Activated naive CD4-positive, alpha-beta T cell (primary cell): ENCODE data around the gene LSAMP.

Experiments
- DNase-seq, 4 experiments: peaks; one replicate each; lab custom pipeline; 2025; lab: John Stamatoyannopoulos, UW

Gene LSAMP

GRCh38 chr3:116285781-116286421 lies 159.4 kb downstream of the LSAMP start:
- DNase-seq, result no peak

DNA sequence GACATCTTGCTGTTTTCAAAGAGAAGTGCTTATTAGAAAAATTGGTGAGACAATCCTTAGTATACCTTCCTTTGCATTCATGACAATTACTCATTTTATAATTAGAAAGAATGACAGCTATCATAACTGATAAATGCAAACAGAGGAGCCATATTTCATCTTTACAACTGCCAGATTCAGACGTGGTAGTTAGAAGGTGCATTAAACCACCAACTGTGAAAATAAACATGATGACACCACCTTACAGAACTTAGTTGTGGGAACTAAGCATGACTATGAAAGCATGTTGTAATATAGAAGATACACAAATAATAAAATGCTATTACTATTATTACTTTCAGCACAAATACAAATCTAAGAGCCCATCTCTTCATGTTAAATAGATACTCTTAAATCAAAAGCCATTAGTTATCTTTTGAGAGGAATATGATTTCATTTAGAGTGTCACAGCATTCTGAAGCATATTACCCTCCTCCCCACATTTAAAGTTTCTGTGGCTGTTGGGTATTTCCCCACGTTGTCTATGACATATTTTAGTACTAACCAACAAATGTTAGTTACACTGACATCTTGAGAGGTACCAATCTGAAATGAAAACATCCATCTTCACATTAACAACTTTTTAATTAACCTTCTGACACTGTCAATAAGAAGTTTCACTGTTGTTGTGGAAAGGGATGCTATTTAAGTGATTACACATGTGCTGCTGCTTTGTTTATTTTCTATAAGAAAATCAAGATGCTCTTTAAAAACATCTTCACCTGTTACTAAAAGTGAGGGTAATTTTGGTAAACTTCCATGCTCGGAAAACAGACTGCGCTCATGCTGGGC lies 163.8 kb downstream of the LSAMP start:
- no peak for DNase-seq

DNA sequence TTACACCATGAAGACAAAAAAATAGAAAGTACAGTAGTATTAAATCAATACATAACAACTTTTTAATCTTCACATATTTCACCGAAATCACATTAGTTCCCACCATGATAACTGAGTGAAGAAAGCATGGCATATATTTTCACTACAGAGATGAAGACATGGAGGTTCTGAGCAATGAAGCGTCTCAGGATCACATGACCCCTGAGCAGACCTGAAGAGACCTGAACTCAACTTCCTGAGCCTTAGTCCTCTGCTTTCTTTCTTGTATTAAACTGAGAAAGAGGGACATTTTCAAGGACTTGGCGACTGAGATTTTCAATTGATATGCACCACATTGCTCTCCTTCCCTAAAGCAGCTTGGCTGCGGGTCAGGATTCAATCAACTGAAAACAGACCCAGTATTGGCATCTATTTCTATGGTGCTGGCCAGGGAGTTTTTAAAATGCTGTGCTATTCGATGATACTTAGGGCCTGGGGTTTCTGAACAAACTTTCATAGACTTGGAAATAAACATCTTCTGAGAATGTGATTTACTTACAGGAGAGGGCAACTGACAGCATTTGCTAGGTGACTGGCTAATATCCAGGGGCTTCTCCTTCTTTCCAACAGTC lies 165.1 kb downstream of the LSAMP start:
- no peak for DNase-seq

DNA sequence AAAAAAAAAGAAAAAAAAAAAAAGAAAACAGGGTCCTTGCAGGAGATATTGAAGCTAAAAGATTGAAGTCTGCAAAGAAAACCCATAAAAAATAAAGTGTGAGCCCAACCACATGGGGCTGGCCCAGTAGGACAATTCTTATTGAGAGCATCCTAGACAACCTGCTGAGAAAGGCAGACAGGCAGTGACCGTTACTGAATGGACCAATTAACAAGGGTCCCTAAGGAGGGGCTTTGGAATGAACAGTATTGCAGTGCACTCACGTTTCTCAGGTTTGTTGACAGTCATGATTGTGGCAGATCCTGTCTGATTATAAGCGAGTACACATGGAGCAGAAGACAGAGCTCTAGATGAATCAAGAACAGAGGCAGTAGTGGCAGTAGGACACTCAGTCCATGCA lies 168.6 kb downstream of the LSAMP start:
- DNase-seq, result no peak

DNA sequence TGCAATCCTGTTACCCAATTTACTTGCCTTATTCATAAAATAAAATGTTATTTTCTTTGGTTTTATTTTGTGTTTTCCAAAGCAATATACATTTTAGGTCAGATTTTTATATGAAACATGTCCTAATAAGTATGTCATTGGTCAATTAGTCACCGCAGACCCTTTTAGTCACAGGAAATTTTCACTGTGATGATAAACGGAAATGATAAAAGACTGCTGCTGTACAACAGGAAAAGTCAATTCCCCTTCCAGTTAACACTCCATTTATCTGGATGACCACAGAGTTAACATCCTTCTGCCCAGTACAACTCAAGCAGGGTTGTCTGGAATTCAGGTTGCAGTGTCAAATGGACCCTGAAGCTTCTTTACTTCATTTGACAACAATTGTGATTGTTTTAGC lies 175.2 kb downstream of the LSAMP start:
- DNase-seq, result no peak

GRCh38 chr3:116267116-116267515 lies 178.2 kb downstream of the LSAMP start:
- no peak for DNase-seq

GRCh38 chr3:116265976-116266584 lies 179.2 kb downstream of the LSAMP start:
- no peak for DNase-seq

GRCh38 chr3:116265320-116265695 lies 180.0 kb downstream of the LSAMP start:
- no peak for DNase-seq

- no peak for DNase-seq
Observed at GRCh38 chr3:116264546-116265319, 180.6 kb downstream of the LSAMP start.

GRCh38 chr3:116263842-116264545 lies 181.3 kb downstream of the LSAMP start:
- DNase-seq, result no peak

DNA sequence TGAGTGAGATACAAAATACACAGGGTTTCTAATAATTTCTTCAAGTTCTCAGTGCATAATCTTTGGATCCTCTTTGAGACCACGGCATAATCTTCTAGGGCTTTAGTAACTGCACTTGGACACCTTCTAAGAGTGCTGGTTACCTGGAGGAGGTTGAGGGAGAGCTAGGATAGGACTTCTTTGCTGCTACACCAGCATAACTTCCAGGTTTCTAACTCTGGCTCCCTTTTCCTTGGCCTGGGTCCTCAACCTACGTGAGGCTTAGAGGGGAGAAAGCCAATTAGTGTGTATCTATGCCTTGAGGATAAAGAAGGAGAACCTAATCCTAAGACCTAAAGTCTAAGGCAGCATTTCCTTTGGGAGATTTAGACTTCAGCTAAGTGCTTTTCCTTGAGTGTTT lies 184.8 kb downstream of the LSAMP start:
- no peak for DNase-seq

- DNase-seq, result no peak
Observed at GRCh38 chr3:116259984-116260383, 185.3 kb downstream of the LSAMP start.

- no peak for DNase-seq
Observed at GRCh38 chr3:116256843-116257485, 188.3 kb downstream of the LSAMP start.

GRCh38 chr3:116254541-116254940 lies 190.7 kb downstream of the LSAMP start:
- no peak for DNase-seq

DNA sequence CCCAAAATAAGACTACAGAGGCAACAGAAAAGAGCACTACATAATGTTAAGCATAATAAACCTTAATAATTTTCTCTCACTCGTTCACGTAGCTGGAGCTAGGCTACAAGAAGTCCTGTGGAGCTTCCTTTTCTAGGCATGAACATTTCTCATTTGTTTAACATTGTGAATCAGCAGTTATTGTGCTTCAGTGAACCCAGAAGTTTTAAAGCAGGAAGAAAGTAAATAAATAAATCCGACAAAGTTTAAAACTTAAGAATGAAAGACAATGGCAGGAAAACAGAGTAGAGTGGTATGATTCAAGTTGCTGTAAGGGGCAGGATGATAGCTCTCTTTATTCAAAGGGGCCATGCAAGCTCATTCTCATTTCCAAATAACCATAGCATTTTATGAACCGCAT lies 191.8 kb downstream of the LSAMP start:
- DNase-seq, result no peak

GRCh38 chr3:116247605-116248004 lies 197.7 kb downstream of the LSAMP start:
- no peak for DNase-seq

DNA sequence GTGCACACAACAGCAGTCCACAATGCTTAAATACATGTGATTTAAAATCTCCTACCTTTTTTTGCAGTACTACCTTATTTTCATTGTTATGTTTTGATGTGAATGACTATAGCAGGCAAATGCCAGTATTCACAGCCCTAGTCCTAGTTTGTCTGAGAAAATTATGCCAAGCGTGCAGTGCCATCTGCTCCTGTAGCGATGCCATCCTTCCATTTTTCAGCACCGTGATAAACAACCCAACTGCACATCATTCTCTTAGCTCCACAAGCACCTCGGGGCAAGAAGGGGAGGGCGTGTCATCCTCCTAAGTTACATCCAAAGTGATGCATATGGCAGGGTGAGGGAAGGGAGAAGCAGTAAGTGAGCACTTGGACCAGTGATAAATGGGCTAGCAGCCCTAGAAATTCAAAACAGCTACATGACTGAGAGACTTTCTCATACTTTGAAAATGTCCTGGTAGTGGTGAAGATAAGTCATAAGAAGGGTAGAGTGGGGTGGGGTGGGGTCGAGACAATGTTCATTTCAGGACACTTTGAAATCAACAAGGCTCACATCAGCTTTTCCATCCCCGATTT lies 198.8 kb downstream of the LSAMP start:
- no peak for DNase-seq

- no peak for DNase-seq
Observed at GRCh38 chr3:116242825-116243224, 202.5 kb downstream of the LSAMP start.

GRCh38 chr3:116241677-116242076 lies 203.6 kb downstream of the LSAMP start:
- DNase-seq, result no peak

DNA sequence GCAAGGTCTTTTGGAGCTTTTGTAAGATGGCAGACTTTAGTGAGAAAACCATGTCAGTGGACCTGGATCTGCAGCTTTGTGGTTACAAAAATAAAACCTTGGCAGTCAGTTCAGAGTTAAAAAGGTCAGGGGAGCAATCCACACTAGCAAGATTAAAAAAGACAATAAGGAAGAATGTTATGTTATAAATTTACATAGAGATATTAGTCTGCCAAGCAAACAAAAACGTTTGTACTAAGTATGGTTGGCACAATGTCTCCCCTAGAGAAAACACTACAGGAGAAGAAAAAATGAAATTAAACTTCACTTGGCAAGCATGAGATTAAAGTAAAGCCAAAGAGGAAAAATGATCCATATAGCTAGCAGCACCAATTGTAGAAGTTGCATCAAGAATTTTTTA lies 205.0 kb downstream of the LSAMP start:
- no peak for DNase-seq
